Esophagus muscularis mucosa (tissue), 4 donors: ENCODE measurements around the gene ALDH7A1. TPM values are rescaled to one million over a fixed set of nuclear protein-coding genes. Genes with fewer than 3 reads are reported as not detected.

Experiments
- DNase-seq: peaks from one replicate; pipeline ENCODE4 v3.0.0-alpha.2; 2017; ENCODE audit errors: extremely low spot score
- H3K27ac ChIP-seq, 4 donors: fragments of 200-600 bp; sonication (generic); replicated peaks in 1 of 4; 1 replicate in 3 of 4; 2 replicates in 1 of 4; pipeline ENCODE4 v1.5.1; 2016 to 2019; ENCODE audit warnings: mild to moderate bottlenecking in 1 of 4
- H3K27me3 ChIP-seq, 4 donors: fragments of 200-600 bp; sonication (generic); one replicate each; pipeline versions ENCODE4 v1.5.1 to v1.6.0; 2016 to 2019
- H3K36me3 ChIP-seq, 4 donors: fragments of 200-600 bp; sonication (generic); one replicate each; pipeline ENCODE4 v1.5.1; 2016 to 2019
- H3K4me1 ChIP-seq, 4 donors: fragments of 200-600 bp; sonication (generic); one replicate each; pipeline ENCODE4 v1.5.1; 2016 to 2019
- H3K4me3 ChIP-seq, 4 donors: fragments of 200-600 bp; sonication (generic); 1 replicate in 2 of 4; 2 replicates in 2 of 4; pipeline ENCODE4 v1.5.1; 2016 to 2019; ENCODE audit warnings: mild to moderate bottlenecking in 4 of 4, moderate library complexity in 1 of 4
- H3K9me3 ChIP-seq, 4 donors: fragments of 200-600 bp; sonication (generic); 1 replicate in 3 of 4; 2 replicates in 1 of 4; pipeline ENCODE4 v1.5.1; 2016 to 2019
- EP300 ChIP-seq: sonication (generic); formaldehyde crosslinking; IDR thresholded peaks from one replicate; pipeline ENCODE4 v1.6.1; 2017; ENCODE audit warnings: antibody characterized with exemption
- POLR2A ChIP-seq: fragments of 450-650 bp; IDR thresholded peaks from one replicate; pipeline ENCODE4 v1.6.1; 2017; ENCODE audit warnings: antibody characterized with exemption, moderate library complexity, mild to moderate bottlenecking, low read depth
- POLR2AphosphoS5 ChIP-seq, 2 donors: sonication (generic); formaldehyde crosslinking; IDR thresholded peaks; one replicate each; pipeline ENCODE4 v1.6.1; 2017; ENCODE audit warnings: antibody characterized with exemption in 2 of 2
- WGBS: methylation state at CpG from one replicate; pipeline ENCODE4 v1.1.5; 2018; 5-methylcytosine and 5-hydroxymethylcytosine counted together
- intact Hi-C: fragments of 100-400 bp; cut with DNase I; formaldehyde crosslinking; loops from one replicate; pipeline ENCODE4 v1.15.1; 2023
- total RNA-seq, 4 donors: library from RNA; depleted of rRNA; stranded (reverse); fragments of >200 nt; gene quantifications; one replicate each; pipeline versions ENCODE4 v1.1.0 to v1.2.1, GENCODE V29; 2016
- TF ChIP-seq, protein P1 (sequence below), 3 experiments: fragments of 200-600 bp in 2 of 3; fragments of 450-650 bp in 1 of 3; sonication (generic) in 2 of 3; IDR thresholded peaks; one replicate each; pipeline ENCODE4 v1.5.1; 2017 to 2019; ENCODE audit warnings: antibody characterized with exemption in 3 of 3, mild to moderate bottlenecking in 2 of 3, moderate library complexity in 1 of 3

ALDH7A1 gene
- total RNA-seq, 4 donors from 2014 or later, result 14.9 to 17.7 (median 15.5) TPM

DNA sequence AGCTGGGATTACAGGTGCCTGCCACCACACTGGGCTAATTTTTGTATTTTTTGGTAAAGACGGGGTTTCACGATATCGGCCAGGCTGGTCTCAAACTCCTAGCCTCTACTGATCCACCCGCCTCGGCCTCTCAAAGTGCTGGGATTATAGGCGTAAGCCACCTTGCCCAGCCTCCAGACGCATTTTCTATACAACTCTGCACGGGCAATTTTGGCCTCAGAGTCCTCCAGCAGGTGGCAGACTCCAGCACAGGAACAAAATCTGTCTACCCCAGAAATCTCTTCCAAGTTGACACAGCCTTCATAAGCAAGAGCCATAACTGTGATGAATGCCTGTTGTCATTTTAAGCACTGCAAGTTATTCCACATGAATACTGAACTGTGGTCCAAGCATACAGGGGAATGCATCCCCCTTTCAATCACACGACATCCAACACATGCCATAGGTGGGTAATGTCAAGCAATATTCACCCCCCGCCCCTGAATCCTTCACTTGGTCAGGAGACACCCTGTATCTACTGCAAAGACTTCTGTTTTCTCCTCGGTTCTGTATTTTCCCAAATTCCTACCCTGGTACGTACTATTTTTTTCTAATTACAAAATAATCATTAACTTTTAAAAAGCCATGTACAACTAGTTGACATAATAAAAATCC is 50.8 kb downstream of the ALDH7A1 start:
- peaks cover 0 to 4% (median 1%) of the 10 kb centered on the region in 4 donors for H3K4me1 ChIP-seq
- no peak for DNase-seq
- no peaks in the 10 kb centered on the region for H3K27me3 ChIP-seq
- H3K27ac ChIP-seq, result no peak overlapping the region
- 75% methylated on average over 12 of the region's 12 CpGs for WGBS
- TF ChIP-seq POLR2A (no peak), POLR2AphosphoS5 (IDR thresholded peaks at IDR 0.05) (no peak), EP300 (no peak)
- TF ChIP-seq, protein P1, sequence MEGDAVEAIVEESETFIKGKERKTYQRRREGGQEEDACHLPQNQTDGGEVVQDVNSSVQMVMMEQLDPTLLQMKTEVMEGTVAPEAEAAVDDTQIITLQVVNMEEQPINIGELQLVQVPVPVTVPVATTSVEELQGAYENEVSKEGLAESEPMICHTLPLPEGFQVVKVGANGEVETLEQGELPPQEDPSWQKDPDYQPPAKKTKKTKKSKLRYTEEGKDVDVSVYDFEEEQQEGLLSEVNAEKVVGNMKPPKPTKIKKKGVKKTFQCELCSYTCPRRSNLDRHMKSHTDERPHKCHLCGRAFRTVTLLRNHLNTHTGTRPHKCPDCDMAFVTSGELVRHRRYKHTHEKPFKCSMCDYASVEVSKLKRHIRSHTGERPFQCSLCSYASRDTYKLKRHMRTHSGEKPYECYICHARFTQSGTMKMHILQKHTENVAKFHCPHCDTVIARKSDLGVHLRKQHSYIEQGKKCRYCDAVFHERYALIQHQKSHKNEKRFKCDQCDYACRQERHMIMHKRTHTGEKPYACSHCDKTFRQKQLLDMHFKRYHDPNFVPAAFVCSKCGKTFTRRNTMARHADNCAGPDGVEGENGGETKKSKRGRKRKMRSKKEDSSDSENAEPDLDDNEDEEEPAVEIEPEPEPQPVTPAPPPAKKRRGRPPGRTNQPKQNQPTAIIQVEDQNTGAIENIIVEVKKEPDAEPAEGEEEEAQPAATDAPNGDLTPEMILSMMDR (IDR thresholded peaks at IDR 0.05), result peak in 2 of 3 experiments; percentile 15 to 52
- H3K4me3 ChIP-seq, result no peak overlapping the region
- H3K9me3 ChIP-seq, result no peaks in the 10 kb centered on the region
- peaks cover 11 to 61% (median 35%) of the 10 kb centered on the region in 4 donors for H3K36me3 ChIP-seq
- intact Hi-C loops, result loop anchor here (5.0 kb wide), 1 partner anchor 48 kb away; no protein-coding TSS in a partner anchor

DNA sequence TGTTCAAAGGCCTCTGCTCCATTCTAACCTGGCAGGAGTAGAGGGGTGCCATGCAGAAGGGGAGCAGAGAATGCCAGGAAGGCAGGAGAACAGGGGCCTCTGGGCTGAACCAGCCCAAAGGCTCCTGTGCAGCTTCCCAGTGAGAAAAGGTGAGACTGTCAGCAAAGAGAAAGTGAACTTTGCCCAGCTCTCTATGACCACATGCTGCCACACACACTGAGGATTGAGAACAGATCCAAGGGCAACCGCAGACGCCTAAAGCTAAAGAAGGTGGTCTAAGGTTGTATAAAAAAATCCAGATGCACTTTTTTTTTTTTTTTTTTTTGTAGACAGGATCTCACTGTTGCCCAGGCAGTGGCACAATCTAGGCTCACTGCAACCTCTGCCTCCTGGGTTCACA is 51.4 kb downstream of the ALDH7A1 start:
- Histone ChIP-seq H3K36me3 (peaks cover 11 to 56% (median 32%) of the 10 kb centered on the region in 4 donors), H3K4me1 (peaks cover 4 to 10% (median 7%) of the 10 kb centered on the region in 4 donors), H3K9me3 (no peaks in the 10 kb centered on the region), H3K4me3 (no peak overlapping the region), H3K27me3 (no peaks in the 10 kb centered on the region), H3K27ac (no peak overlapping the region)
- TF ChIP-seq POLR2AphosphoS5 (IDR thresholded peaks at IDR 0.05) (no peak), POLR2A (no peak), EP300 (no peak)
- TF ChIP-seq, protein P1 (IDR thresholded peaks at IDR 0.05), result no peak
- intact Hi-C loops, result loop anchor here (5.0 kb wide), 1 partner anchor 49 kb away; no protein-coding TSS in a partner anchor
- WGBS, result 97% methylated on average over 2 of the region's 2 CpGs
- no peak for DNase-seq

DNA sequence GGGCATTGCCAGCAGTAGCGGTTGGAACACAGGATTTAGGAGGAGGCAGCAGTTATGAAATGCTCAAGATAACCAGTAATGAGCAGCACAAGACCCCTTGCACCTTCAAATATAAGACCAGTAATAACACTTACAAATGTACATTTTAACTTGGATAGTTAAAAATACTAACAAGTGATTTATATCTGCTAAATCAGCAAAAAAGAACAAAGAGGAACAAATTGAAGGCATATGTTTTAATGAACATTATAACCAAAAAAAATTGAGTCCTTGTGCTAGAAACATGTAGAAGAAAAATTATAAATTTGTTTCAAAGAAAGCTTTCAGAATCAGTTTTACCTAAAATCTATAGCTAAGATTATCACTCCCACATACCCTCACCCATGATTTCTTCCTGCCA is 52.0 kb downstream of the ALDH7A1 start:
- H3K9me3 ChIP-seq, result no peaks in the 10 kb centered on the region
- intact Hi-C loops, result loop anchor here (5.0 kb wide), 1 partner anchor 49 kb away; no protein-coding TSS in a partner anchor
- no peak for TF ChIP-seq EP300
- TF ChIP-seq POLR2A, result no peak
- no peak for TF ChIP-seq POLR2AphosphoS5 (IDR thresholded peaks at IDR 0.05)
- TF ChIP-seq, protein P1 (IDR thresholded peaks at IDR 0.05), result no peak
- no peak for DNase-seq
- no peak overlapping the region for H3K4me3 ChIP-seq
- peaks cover 4 to 13% (median 9%) of the 10 kb centered on the region in 4 donors for H3K4me1 ChIP-seq
- 100% methylated on average over 1 of the region's 1 CpG for WGBS
- H3K36me3 ChIP-seq, result peaks cover 11 to 49% (median 26%) of the 10 kb centered on the region in 4 donors
- H3K27me3 ChIP-seq, result no peaks in the 10 kb centered on the region
- H3K27ac ChIP-seq, result no peak overlapping the region

DNA sequence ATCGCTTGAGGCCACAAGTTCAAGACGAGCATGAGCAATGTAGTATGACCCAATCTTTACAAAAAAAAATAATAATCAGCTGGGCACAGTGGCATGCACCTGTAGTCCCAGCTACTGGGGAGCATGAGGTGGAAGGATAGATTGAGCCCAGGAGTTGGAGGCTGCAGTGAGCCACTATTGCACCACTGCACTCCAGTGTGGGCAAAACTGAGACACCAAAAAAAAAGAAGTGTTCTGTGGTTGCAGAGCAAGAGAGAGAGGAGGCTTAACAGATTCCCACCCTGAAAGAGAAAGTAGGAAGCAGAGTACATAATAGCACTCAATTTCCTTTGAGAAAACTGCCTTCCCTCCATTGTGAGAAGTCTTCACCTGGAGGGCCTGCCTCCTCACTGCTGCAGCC is 52.6 kb downstream of the ALDH7A1 start:
- Histone ChIP-seq H3K27ac (no peak overlapping the region), H3K9me3 (no peaks in the 10 kb centered on the region), H3K27me3 (no peaks in the 10 kb centered on the region), H3K36me3 (peaks cover 11 to 43% (median 22%) of the 10 kb centered on the region in 4 donors), H3K4me1 (peaks cover 4 to 13% (median 11%) of the 10 kb centered on the region in 4 donors), H3K4me3 (no peak overlapping the region)
- no peak for DNase-seq
- TF ChIP-seq POLR2AphosphoS5 (IDR thresholded peaks at IDR 0.05), result no peak
- TF ChIP-seq, protein P1 (IDR thresholded peaks at IDR 0.05), result no peak
- no peak for TF ChIP-seq EP300
- TF ChIP-seq POLR2A, result no peak
- intact Hi-C loops, result loop anchor here (5.0 kb wide), 1 partner anchor 50 kb away; no protein-coding TSS in a partner anchor
- WGBS, result 79% methylated on average over 2 of the region's 2 CpGs
